HCT116 (cell line): ENCODE results near the gene REXO5. TPM values are rescaled to one million over a fixed set of nuclear protein-coding genes. Genes with fewer than 3 reads are reported as not detected.

Experiments used
- ATAC-seq: fragments of 200-7000 bp; cut with Tn5 transposase; 2 replicates; pipeline ENCODE4 v1.9.1; 2020; ENCODE audit warnings: mild to moderate bottlenecking, moderate library complexity
- BruUV-seq: library from RNA; stranded (reverse); fragments of 400-500 nt; replicated peaks from 2 replicates; lab custom pipeline; 2021; lab: Mats Ljungman, UMichigan
- CTCF ChIA-PET: fragments of 300-600 bp; sonication (Branson Sonifier 250); formaldehyde crosslinking; loops from one replicate; lab custom pipeline; 2021; ENCODE audit warnings: antibody characterized with exemption; lab: Charles Lee
- POLR2A ChIA-PET: fragments of 300-600, 350-600 bp; sonication (Branson Sonifier 250); formaldehyde crosslinking; loops from one replicate; lab custom pipeline; 2021; ENCODE audit warnings: antibody characterized with exemption; lab: Charles Lee
- RAD21 ChIA-PET, 2 experiments: fragments of 300-600 bp; sonication (Branson Sonifier 250); formaldehyde crosslinking; loops; one replicate each; lab custom pipeline; 2023; ENCODE audit warnings: low total read pairs in 2 of 2; ENCODE audit not compliant: uncharacterized antibody in 2 of 2, unreplicated experiment in 2 of 2, low non-redundant PET in 1 of 2; lab: Charles Lee
- DNase-seq: peaks from one replicate; pipeline ENCODE4 v3.0.0-alpha.2; 2010; ENCODE audit warnings: low read depth, low spot score
- H2AFZ ChIP-seq: fragments of 200-600 bp; shearing (Covaris generic), sonication (generic); 2 replicates; pipeline ENCODE4 v1.6.1; 2017; ENCODE audit warnings: low read depth, mixed run types, mixed read lengths, antibody characterized with exemption, low read length; ENCODE audit not compliant: poor library complexity, severe bottlenecking
- H3K27ac ChIP-seq: 2 replicates; pipeline ENCODE4 v1.5.1; 2012; ENCODE audit warnings: low read depth, low read length
- H3K27me3 ChIP-seq: fragments of 200-600 bp; sonication (generic); 2 replicates; pipeline ENCODE4 v1.6.1; 2016; ENCODE audit warnings: mixed run types, low read length, mixed read lengths; ENCODE audit not compliant: insufficient read depth
- H3K36me3 ChIP-seq, 2 experiments: fragments of 200-500 bp in 1 of 2; fragments of 200-600 bp in 1 of 2; sonication (Bioruptor generic) in 1 of 2; sonication (generic) in 1 of 2; 2 replicates each; pipeline versions ENCODE4 v1.5.1 to v1.6.1; 2014 to 2016; ENCODE audit warnings: low read length in 2 of 2, inconsistent platforms in 1 of 2, mixed read lengths in 1 of 2, mixed run types in 1 of 2; ENCODE audit not compliant: insufficient read depth in 2 of 2, control insufficient read depth in 1 of 2
- H3K4me1 ChIP-seq, 2 experiments: fragments of 200-600 bp in 1 of 2; sonication (generic) in 1 of 2; 2 replicates each; pipeline versions ENCODE4 v1.5.1 to v1.6.1; 2012 to 2017; ENCODE audit warnings: low read length in 2 of 2, inconsistent platforms in 1 of 2, mild to moderate bottlenecking in 1 of 2, mixed read lengths in 1 of 2, mixed run types in 1 of 2, moderate library complexity in 1 of 2; ENCODE audit not compliant: insufficient read depth in 2 of 2, control insufficient read depth in 1 of 2
- H3K4me2 ChIP-seq: fragments of 200-600 bp; sonication (generic); 2 replicates; pipeline ENCODE4 v1.6.1; 2017; ENCODE audit warnings: mixed run types, low read length, mixed read lengths
- H3K4me3 ChIP-seq, 2 experiments: fragments of 200-600 bp in 1 of 2; sonication (generic) in 1 of 2; replicated peaks in 1 of 2; 2 replicates each; pipeline ENCODE4 v1.5.1; 2011 to 2016; ENCODE audit warnings: low read length in 2 of 2, control low read depth in 1 of 2, low read depth in 1 of 2, mild to moderate bottlenecking in 1 of 2, mixed read lengths in 1 of 2, mixed run types in 1 of 2
- H3K79me2 ChIP-seq: fragments of 200-600 bp; sonication (generic); 2 replicates; pipeline ENCODE4 v1.6.1; 2017; ENCODE audit warnings: mild to moderate bottlenecking, mixed run types, low read length, moderate library complexity, mixed read lengths; ENCODE audit not compliant: insufficient read depth
- H3K9ac ChIP-seq: fragments of 200-600 bp; sonication (generic); 2 replicates; pipeline ENCODE4 v1.6.1; 2016; ENCODE audit warnings: low read length, mixed read lengths
- H3K9me2 ChIP-seq: fragments of 200-600 bp; sonication (generic), shearing (Covaris generic); 2 replicates; pipeline ENCODE4 v1.6.1; 2017; ENCODE audit warnings: mixed run types, mild to moderate bottlenecking, moderate library complexity; ENCODE audit not compliant: insufficient read depth
- H3K9me3 ChIP-seq, 2 experiments: fragments of 200-500 bp in 1 of 2; fragments of 200-600 bp in 1 of 2; sonication (Bioruptor generic) in 1 of 2; sonication (generic) in 1 of 2; 2 replicates each; pipeline ENCODE4 v1.6.1; 2014 to 2017; ENCODE audit warnings: low read length in 2 of 2, mixed read lengths in 2 of 2, inconsistent platforms in 1 of 2, low read depth in 1 of 2, mild to moderate bottlenecking in 1 of 2, mixed run types in 1 of 2, moderate library complexity in 1 of 2; ENCODE audit not compliant: control insufficient read depth in 1 of 2, insufficient read depth in 1 of 2
- H4K20me1 ChIP-seq: fragments of 200-600 bp; sonication (generic), shearing (Covaris generic); 2 replicates; pipeline ENCODE4 v1.6.1; 2017; ENCODE audit warnings: mixed run types, mild to moderate bottlenecking, moderate library complexity; ENCODE audit not compliant: insufficient read depth
- CBX3 ChIP-seq: IDR thresholded peaks from 2 replicates; pipeline ENCODE4 v1.6.1; 2012; ENCODE audit warnings: low read depth
- CEBPB ChIP-seq: IDR thresholded peaks from 2 replicates; pipeline ENCODE4 v1.6.1; 2012; ENCODE audit warnings: low read depth
- EGR1 ChIP-seq: IDR thresholded peaks from 2 replicates; pipeline ENCODE4 v1.6.1; 2012; ENCODE audit warnings: low read depth
- ELF1 ChIP-seq: IDR thresholded peaks from 2 replicates; pipeline ENCODE4 v1.6.1; 2012; ENCODE audit warnings: low read depth, borderline replicate concordance
- FOSL1 ChIP-seq: IDR thresholded peaks from 2 replicates; pipeline ENCODE4 v1.6.1; 2012; ENCODE audit warnings: low read depth
- JUND ChIP-seq: IDR thresholded peaks from 2 replicates; pipeline ENCODE4 v1.6.1; 2012
- POLR2A ChIP-seq: IDR thresholded peaks from 2 replicates; pipeline ENCODE4 v1.7.0; 2011; ENCODE audit warnings: borderline replicate concordance; ENCODE audit not compliant: insufficient read depth, insufficient read length; ENCODE audit errors: extremely low read depth
- POLR2AphosphoS5 ChIP-seq: IDR thresholded peaks from 2 replicates; pipeline ENCODE4 v1.6.1; 2011; ENCODE audit warnings: mild to moderate bottlenecking, low read depth, low read length, moderate library complexity
- SIN3A ChIP-seq: IDR thresholded peaks from 2 replicates; pipeline ENCODE4 v1.6.1; 2012; ENCODE audit warnings: low read depth
- SP1 ChIP-seq: IDR thresholded peaks from 2 replicates; pipeline ENCODE4 v1.6.1; 2012; ENCODE audit warnings: low read depth
- SRF ChIP-seq: IDR thresholded peaks from 2 replicates; pipeline ENCODE4 v1.6.1; 2012; ENCODE audit warnings: low read depth
- TCF7L2 ChIP-seq: IDR thresholded peaks from 2 replicates; pipeline ENCODE4 v1.7.0; 2011; ENCODE audit warnings: borderline replicate concordance, inconsistent platforms; ENCODE audit not compliant: insufficient read depth, insufficient read length; ENCODE audit errors: extremely low read depth
- YY1 ChIP-seq: IDR thresholded peaks from 2 replicates; pipeline ENCODE4 v1.6.1; 2011; ENCODE audit warnings: low read length, low read depth, moderate library complexity, mild to moderate bottlenecking; ENCODE audit not compliant: insufficient replicate concordance; ENCODE audit errors: extremely low read depth
- ZNF274 ChIP-seq: fragments of 200-500 bp; sonication (Bioruptor generic); IDR thresholded peaks from 2 replicates; pipeline ENCODE4 v1.6.1; 2014; ENCODE audit warnings: mild to moderate bottlenecking, low read depth, low read length, inconsistent platforms
- intact Hi-C: fragments of 100-400 bp; cut with micrococcal nuclease; formaldehyde crosslinking; loops from 2 replicates; pipeline ENCODE4 v1.10.0; 2022
- total RNA-seq: library from RNA; stranded (reverse); gene quantifications from one replicate; pipeline ENCODE4 v1.2.1, GENCODE V29; 2021; ENCODE audit not compliant: unreplicated experiment
- TF ChIP-seq, protein P1 (sequence below): IDR thresholded peaks from 2 replicates; pipeline ENCODE4 v1.6.1; 2012; ENCODE audit warnings: low read depth
- TF ChIP-seq, protein P2 (sequence below): IDR thresholded peaks from 2 replicates; pipeline ENCODE4 v1.6.1; 2012
- TF ChIP-seq, protein P3 (sequence below), 3 experiments: fragments of 200-600 bp in 1 of 3; sonication (generic) in 1 of 3; IDR thresholded peaks in 2 of 3; conservative IDR thresholded peaks in 1 of 3; 2 replicates each; pipeline ENCODE4 v1.5.1; 2012 to 2017; ENCODE audit warnings: low read depth in 2 of 3, low read length in 2 of 3, antibody characterized with exemption in 1 of 3, borderline replicate concordance in 1 of 3, control low read depth in 1 of 3, mild to moderate bottlenecking in 1 of 3, mixed read lengths in 1 of 3, mixed run types in 1 of 3, moderate library complexity in 1 of 3; ENCODE audit not compliant: insufficient read depth in 1 of 3

The REXO5 gene
- total RNA-seq, 1 experiment from 2014 or later = 10.5 TPM

DNA sequence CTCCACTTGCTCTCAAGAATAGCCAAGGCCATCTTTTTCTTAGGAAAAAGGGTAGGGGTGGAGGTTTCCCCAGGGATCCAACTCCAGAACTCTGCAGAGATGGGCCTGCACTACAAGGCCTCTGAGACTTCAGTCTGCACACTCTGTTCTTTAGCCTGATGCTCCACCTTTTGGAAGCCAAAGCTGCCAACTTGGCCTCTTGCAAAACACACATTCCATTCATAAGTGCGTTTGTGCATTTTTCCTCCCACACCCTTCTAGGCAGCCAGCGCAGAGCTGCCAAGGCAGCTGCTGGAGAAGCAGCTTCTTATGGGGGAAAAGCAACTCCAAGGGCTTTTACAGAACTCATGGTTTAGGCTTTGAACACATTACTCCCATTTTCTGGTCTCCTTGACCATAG, 45.3 kb downstream of the REXO5 start (continued):
- no peak for TF ChIP-seq POLR2AphosphoS5
- no peak for TF ChIP-seq TCF7L2
- TF ChIP-seq CEBPB = peak; percentile 87
- TF ChIP-seq POLR2A = no peak
- no peak for TF ChIP-seq CBX3
- TF ChIP-seq, protein P1, sequence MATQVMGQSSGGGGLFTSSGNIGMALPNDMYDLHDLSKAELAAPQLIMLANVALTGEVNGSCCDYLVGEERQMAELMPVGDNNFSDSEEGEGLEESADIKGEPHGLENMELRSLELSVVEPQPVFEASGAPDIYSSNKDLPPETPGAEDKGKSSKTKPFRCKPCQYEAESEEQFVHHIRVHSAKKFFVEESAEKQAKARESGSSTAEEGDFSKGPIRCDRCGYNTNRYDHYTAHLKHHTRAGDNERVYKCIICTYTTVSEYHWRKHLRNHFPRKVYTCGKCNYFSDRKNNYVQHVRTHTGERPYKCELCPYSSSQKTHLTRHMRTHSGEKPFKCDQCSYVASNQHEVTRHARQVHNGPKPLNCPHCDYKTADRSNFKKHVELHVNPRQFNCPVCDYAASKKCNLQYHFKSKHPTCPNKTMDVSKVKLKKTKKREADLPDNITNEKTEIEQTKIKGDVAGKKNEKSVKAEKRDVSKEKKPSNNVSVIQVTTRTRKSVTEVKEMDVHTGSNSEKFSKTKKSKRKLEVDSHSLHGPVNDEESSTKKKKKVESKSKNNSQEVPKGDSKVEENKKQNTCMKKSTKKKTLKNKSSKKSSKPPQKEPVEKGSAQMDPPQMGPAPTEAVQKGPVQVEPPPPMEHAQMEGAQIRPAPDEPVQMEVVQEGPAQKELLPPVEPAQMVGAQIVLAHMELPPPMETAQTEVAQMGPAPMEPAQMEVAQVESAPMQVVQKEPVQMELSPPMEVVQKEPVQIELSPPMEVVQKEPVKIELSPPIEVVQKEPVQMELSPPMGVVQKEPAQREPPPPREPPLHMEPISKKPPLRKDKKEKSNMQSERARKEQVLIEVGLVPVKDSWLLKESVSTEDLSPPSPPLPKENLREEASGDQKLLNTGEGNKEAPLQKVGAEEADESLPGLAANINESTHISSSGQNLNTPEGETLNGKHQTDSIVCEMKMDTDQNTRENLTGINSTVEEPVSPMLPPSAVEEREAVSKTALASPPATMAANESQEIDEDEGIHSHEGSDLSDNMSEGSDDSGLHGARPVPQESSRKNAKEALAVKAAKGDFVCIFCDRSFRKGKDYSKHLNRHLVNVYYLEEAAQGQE = no peak
- TF ChIP-seq ZNF274 = no peak
- TF ChIP-seq FOSL1 = no peak
- TF ChIP-seq SP1 = no peak
- no peak for TF ChIP-seq JUND
- TF ChIP-seq SRF = no peak

DNA sequence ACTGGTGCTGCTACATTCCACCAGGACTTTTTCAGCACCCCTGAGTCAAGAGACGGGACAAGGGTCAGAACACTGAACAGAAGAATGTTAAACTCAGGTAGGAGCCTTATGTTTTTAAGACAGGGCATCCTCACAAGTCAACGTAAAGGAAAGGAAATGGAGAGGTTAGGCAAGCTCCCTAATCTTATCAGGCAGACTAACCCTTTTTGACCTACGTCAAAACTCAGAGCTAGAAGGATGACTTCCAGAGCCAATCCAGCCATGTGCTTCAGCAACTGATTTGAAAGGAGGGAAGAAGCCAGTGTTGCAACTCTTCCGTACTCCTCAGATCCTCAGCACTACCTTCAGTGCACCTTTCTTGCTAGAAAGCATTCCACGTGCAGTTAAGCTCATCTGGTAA, 46.8 kb downstream of the REXO5 start:
- no peaks in the 10 kb centered on the region for H3K9me2 ChIP-seq
- DNase-seq (no peak), ATAC-seq (no peak)
- BruUV-seq = no TSS peak
- H3K4me3 ChIP-seq = no peak overlapping the region
- peaks cover 19 to 22% of the 10 kb centered on the region in 2 experiments for H3K4me1 ChIP-seq
- no peaks in the 10 kb centered on the region for H3K9me3 ChIP-seq
- intact Hi-C loops = loop anchor here (5.0 kb wide), 3 partner anchors 49 to 1824 kb away; partner anchors contain the start of genes DCUN1D3, LDAF1 and LYRM1
- H3K79me2 ChIP-seq = no peaks in the 10 kb centered on the region
- 0 out of 4 replicates have a peak, but pooled peaks cover 4 to 5% of the 10 kb centered on the region in 2 experiments for H3K36me3 ChIP-seq
- H2AFZ ChIP-seq = no peak overlapping the region
- H3K9ac ChIP-seq = no peak overlapping the region
- RAD21 ChIA-PET = no interaction called here
- TF ChIP-seq EGR1 = no peak
- TF ChIP-seq POLR2AphosphoS5 = no peak
- TF ChIP-seq ELF1 = no peak
- TF ChIP-seq YY1 = no peak
- TF ChIP-seq SIN3A = no peak
- TF ChIP-seq ZNF274 = no peak
- TF ChIP-seq, protein P2, sequence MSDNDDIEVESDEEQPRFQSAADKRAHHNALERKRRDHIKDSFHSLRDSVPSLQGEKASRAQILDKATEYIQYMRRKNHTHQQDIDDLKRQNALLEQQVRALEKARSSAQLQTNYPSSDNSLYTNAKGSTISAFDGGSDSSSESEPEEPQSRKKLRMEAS = no peak
- TF ChIP-seq JUND = no peak
- TF ChIP-seq, protein P3, sequence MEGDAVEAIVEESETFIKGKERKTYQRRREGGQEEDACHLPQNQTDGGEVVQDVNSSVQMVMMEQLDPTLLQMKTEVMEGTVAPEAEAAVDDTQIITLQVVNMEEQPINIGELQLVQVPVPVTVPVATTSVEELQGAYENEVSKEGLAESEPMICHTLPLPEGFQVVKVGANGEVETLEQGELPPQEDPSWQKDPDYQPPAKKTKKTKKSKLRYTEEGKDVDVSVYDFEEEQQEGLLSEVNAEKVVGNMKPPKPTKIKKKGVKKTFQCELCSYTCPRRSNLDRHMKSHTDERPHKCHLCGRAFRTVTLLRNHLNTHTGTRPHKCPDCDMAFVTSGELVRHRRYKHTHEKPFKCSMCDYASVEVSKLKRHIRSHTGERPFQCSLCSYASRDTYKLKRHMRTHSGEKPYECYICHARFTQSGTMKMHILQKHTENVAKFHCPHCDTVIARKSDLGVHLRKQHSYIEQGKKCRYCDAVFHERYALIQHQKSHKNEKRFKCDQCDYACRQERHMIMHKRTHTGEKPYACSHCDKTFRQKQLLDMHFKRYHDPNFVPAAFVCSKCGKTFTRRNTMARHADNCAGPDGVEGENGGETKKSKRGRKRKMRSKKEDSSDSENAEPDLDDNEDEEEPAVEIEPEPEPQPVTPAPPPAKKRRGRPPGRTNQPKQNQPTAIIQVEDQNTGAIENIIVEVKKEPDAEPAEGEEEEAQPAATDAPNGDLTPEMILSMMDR (IDR thresholded peaks at IDR 0.05 in 2 of 3, conservative IDR thresholded peaks at IDR 0.05 in 1 of 3; ENCODE audit: borderline replicate concordance in 1 of 3, insufficient read depth in 1 of 3, low read depth in 2 of 3, low read length in 2 of 3) = no peak
- TF ChIP-seq CBX3 = no peak
- no peak overlapping the region for H3K4me2 ChIP-seq
- no peaks in the 10 kb centered on the region for H3K27me3 ChIP-seq
- POLR2A ChIA-PET = no interaction called here
- no peak overlapping the region for H3K27ac ChIP-seq
- no peaks in the 10 kb centered on the region for H4K20me1 ChIP-seq
- CTCF ChIA-PET = no interaction called here
